Testis (tissue), 3 donors: ENCODE results near the gene ARPP19. TPM values are rescaled to one million over a fixed set of nuclear protein-coding genes. Genes with fewer than 3 reads are reported as not detected.

Experiments
- DNase-seq: peaks from one replicate; pipeline ENCODE4 v3.0.0-alpha.2; 2019
- H3K27ac ChIP-seq, 2 donors: fragments of 200-600 bp; sonication (generic); one replicate each; pipeline ENCODE4 v1.5.1; 2019
- H3K27me3 ChIP-seq: fragments of 200-600 bp; sonication (generic); one replicate; pipeline ENCODE4 v1.5.1; 2019
- H3K36me3 ChIP-seq: fragments of 200-600 bp; sonication (generic); one replicate; pipeline ENCODE4 v1.5.1; 2017; ENCODE audit warnings: low read depth; ENCODE audit errors: missing control alignments
- H3K4me1 ChIP-seq: fragments of 200-600 bp; sonication (generic); one replicate; pipeline ENCODE4 v1.5.1; 2019
- H3K4me3 ChIP-seq, 2 donors: fragments of 200-600 bp; sonication (generic); one replicate each; pipeline ENCODE4 v1.5.1; 2017 to 2019
- H3K9me3 ChIP-seq: fragments of 200-600 bp; sonication (generic); one replicate; pipeline ENCODE4 v1.5.1; 2017
- CTCF ChIP-seq, 3 experiments: fragments of 450-650 bp in 2 of 3; fragments of 200-600 bp in 1 of 3; sonication (generic) in 1 of 3; IDR thresholded peaks; one replicate each; pipeline ENCODE4 v1.5.1; 2016 to 2019; ENCODE audit warnings: antibody characterized with exemption in 3 of 3, mild to moderate bottlenecking in 2 of 3, moderate library complexity in 1 of 3
- POLR2A ChIP-seq: fragments of 450-650 bp; IDR thresholded peaks from one replicate; pipeline ENCODE4 v1.6.1; 2017; ENCODE audit warnings: antibody characterized with exemption, mild to moderate bottlenecking, moderate library complexity
- intact Hi-C: fragments of 100-400 bp; cut with DNase I; formaldehyde crosslinking; loops from one replicate; pipeline ENCODE4 v1.15.1; 2023; ENCODE audit warnings: low total_unique reads
- polyA plus RNA-seq: library from polyadenylated mRNA; stranded (reverse); fragments of 350-450 nt; fragmentation: Illumina TruSeq; extraction: RNeasy Lipid Tissue Mini Kit (QIAGEN cat#74804); gene quantifications from one replicate; pipeline ENCODE4 v1.2.3, GENCODE V29; 2014; ENCODE audit warnings: low read depth, low replicate concordance; ENCODE audit not compliant: insufficient read depth
- total RNA-seq, 2 donors: library from RNA; depleted of rRNA; stranded (reverse); fragments of >200 nt; gene quantifications; one replicate each; pipeline ENCODE4 v1.2.3, GENCODE V29; 2016

The ARPP19 gene
- total and polyA plus RNA-seq, 3 donors from 2014 or later = 114 to 162 (median 139) TPM

- no peak overlapping the region for H3K27ac ChIP-seq
- H3K4me1 ChIP-seq = no peaks in the 10 kb centered on the region
- no peaks in the 10 kb centered on the region for H3K36me3 ChIP-seq
- DNase-seq = no peak
- no peak overlapping the region for H3K4me3 ChIP-seq
- H3K9me3 ChIP-seq = no peaks in the 10 kb centered on the region
- intact Hi-C loops = no loop called here
- H3K27me3 ChIP-seq = no peaks in the 10 kb centered on the region
- no peak for TF ChIP-seq POLR2A
- TF ChIP-seq CTCF (IDR thresholded peaks at IDR 0.05) = no peak
Observed at GRCh38 chr15:52498706-52499105, 70.1 kb downstream of the ARPP19 start.

Other genes with a start within 250 kb of the ARPP19 start
- 10 to 100 TPM; 24.3 to 35.5 TPM for gene MYO5A, start 40.1 kb downstream of the ARPP19 start, total RNA-seq
- gene MYO5A, start 40.1 kb downstream of the ARPP19 start, polyA plus RNA-seq = 11.7 TPM
- 100 to 1,000 TPM; 128 to 129 TPM for gene ATOSA, start 110.4 kb upstream of the ARPP19 start, total RNA-seq
- gene ATOSA, start 110.4 kb upstream of the ARPP19 start, polyA plus RNA-seq = 37.9 TPM
- gene ONECUT1, start 221.3 kb upstream of the ARPP19 start, total RNA-seq = 1 to 10 TPM; 3.4 to 10.0 TPM
- 3.6 TPM for gene ONECUT1, start 221.3 kb upstream of the ARPP19 start, polyA plus RNA-seq